Activated CD4-positive, alpha-beta T cell treated with anti-CD3 and anti-CD28 coated beads, Interleukin-2, amount 10 ng/mL, durations not matched to agents 7 days and 5 days (primary cell): ENCODE data around the gene IL17RD. TPM values are rescaled to one million over a fixed set of nuclear protein-coding genes. Genes with fewer than 3 reads are reported as not detected.

ENCODE experiments used
- CTCF ChIA-PET: fragments of 350-600 bp; sonication (Branson Sonifier 250); formaldehyde crosslinking; loops from one replicate; lab custom pipeline; 2021; ENCODE audit warnings: antibody characterized with exemption; lab: Charles Lee
- POLR2A ChIA-PET: fragments of 350-600 bp; sonication (Branson Sonifier 250); formaldehyde crosslinking; loops from one replicate; lab custom pipeline; 2021; ENCODE audit warnings: antibody characterized with exemption; lab: Charles Lee
- DNase-seq: peaks from one replicate; pipeline ENCODE4 v3.0.0-alpha.2; 2020
- H3K27ac Mint-ChIP-seq: one replicate; pipeline ENCODE4 v1.8.0; 2021; ENCODE audit warnings: mild to moderate bottlenecking, moderate library complexity, mixed read lengths
- H3K27me3 Mint-ChIP-seq: one replicate; pipeline ENCODE4 v1.8.0; 2021; ENCODE audit warnings: mixed read lengths
- H3K36me3 Mint-ChIP-seq: one replicate; pipeline ENCODE4 v1.8.0; 2021; ENCODE audit warnings: low read depth, mixed read lengths
- H3K4me1 Mint-ChIP-seq: one replicate; pipeline ENCODE4 v1.8.0; 2021; ENCODE audit warnings: mixed read lengths
- H3K4me3 Mint-ChIP-seq: one replicate; pipeline ENCODE4 v1.8.0; 2021; ENCODE audit warnings: mild to moderate bottlenecking, moderate library complexity, mixed read lengths
- H3K9me3 Mint-ChIP-seq: one replicate; pipeline ENCODE4 v1.8.0; 2021; ENCODE audit warnings: mixed read lengths
- total RNA-seq, 2 experiments: library from RNA; stranded (reverse); gene quantifications; one replicate each; pipeline ENCODE4 v1.2.3, GENCODE V29; 2021

The IL17RD gene
- total RNA-seq, 2 experiments from 2014 or later, result not detected

DNA sequence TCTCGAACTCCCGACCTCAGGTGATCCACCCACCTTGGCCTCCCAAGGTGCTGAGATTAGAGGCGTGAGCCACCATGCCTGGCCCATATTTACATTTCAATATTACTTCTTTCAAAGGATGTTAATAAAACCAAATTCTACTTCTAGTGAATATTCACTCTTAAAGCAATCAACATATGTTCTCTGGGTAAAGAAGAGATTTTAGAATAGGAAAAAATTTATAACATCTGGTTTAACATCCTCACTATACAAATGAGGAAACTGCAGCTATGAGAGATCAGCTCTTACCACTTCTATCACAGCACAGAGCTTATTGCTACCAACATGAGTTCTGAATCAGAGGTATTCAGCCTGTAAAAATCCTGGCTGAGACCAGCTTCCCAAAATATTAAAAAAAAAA lies 48.7 kb downstream of the IL17RD start:
- no peak overlapping the region for H3K4me3 Mint-ChIP-seq
- H3K27ac Mint-ChIP-seq, result no peak overlapping the region
- H3K36me3 Mint-ChIP-seq, result no peaks in the 10 kb centered on the region
- DNase-seq, result no peak
- ChIA-PET CTCF (interaction anchor here (0.5 to 0.7 kb wide), 4 partner anchors 31 to 890 kb away, joined by 3 to 4 read pairs (median 3); no protein-coding TSS in a partner anchor), POLR2A (no interaction called here)
- H3K4me1 Mint-ChIP-seq, result peaks cover 4% of the 10 kb centered on the region
- no peaks in the 10 kb centered on the region for H3K9me3 Mint-ChIP-seq
- peaks cover 8% of the 10 kb centered on the region for H3K27me3 Mint-ChIP-seq

DNA sequence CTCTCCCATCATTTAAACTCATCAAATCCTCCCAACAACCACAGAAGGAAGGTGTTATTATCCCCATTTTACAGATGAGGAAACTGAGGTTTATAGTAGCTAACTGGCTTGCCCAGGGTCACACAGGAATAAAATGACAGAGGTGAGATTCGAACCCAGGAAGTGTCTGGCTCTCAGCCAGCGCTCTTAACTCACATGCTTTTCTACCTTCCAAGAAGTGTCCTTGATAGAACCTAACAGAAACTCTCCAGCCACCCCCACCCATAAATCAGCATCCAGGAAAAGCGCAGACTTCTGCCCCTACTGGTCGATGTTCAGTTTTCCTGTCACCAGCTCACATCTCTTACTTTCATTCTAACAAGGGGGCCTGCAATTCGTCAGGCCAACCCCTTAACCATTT lies 52.9 kb downstream of the IL17RD start:
- Mint-ChIP-seq H3K27ac (no peak overlapping the region), H3K27me3 (peaks cover 6% of the 10 kb centered on the region), H3K9me3 (no peaks in the 10 kb centered on the region), H3K4me1 (peaks cover 4% of the 10 kb centered on the region), H3K36me3 (no peaks in the 10 kb centered on the region), H3K4me3 (no peak overlapping the region)
- ChIA-PET POLR2A (no interaction called here), CTCF (interaction anchor here (1.4 kb wide), 1 partner anchor 8 kb away, joined by 3 read pairs; no protein-coding TSS in a partner anchor)
- no peak for DNase-seq

DNA sequence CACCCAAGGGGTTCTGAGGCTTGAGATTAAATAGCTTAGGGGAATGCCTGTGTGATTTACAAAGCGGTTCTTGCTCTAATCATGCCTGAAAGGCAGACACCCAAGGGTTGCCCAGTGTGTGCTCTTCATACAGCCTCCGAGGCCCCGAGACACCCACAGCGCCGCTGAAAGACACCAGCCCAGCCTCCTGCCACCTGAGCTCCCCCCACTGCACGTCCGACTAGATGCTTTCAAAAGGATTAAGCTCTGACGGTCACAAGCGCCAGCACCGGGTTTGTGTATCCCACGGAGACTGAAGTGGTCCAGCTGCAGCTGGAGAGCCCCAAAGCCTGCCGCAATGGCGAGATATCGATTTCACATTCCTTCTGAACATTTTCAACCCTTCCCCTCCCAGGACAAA lies 54.4 kb downstream of the IL17RD start:
- CTCF ChIA-PET, result interaction anchor here (0.6 to 1.3 kb wide), 3 partner anchors 10 to 113 kb away, joined by 3 to 4 read pairs (median 4); no protein-coding TSS in a partner anchor
- H3K36me3 Mint-ChIP-seq, result no peaks in the 10 kb centered on the region
- POLR2A ChIA-PET, result no interaction called here
- H3K4me1 Mint-ChIP-seq, result peaks cover 4% of the 10 kb centered on the region
- no peak overlapping the region for H3K4me3 Mint-ChIP-seq
- peaks cover 6% of the 10 kb centered on the region for H3K27me3 Mint-ChIP-seq
- H3K27ac Mint-ChIP-seq, result no peak overlapping the region
- H3K9me3 Mint-ChIP-seq, result no peaks in the 10 kb centered on the region
- DNase-seq, result no peak

DNA sequence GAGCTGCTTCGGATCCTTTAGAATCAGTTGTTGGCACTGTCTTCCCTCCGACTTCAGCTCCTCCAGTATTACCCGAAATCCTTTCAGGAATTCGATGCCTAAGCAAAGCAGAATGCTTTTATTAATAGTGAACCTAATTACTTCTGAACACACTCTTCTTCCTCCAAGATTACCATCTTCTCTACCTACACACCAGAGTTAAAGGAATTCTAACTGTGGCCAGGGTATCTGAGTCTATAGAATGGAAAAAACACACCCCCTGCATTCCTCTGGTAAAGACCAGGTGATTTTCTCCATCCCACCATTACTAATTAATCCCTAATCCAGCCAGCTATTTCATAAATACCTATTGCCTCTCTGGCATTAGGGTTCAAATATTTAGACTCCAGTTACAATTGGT lies 54.9 kb downstream of the IL17RD start:
- POLR2A ChIA-PET, result no interaction called here
- Mint-ChIP-seq H3K4me1 (peaks cover 4% of the 10 kb centered on the region), H3K27me3 (peaks cover under 1% of the 10 kb centered on the region), H3K27ac (no peak overlapping the region), H3K9me3 (no peaks in the 10 kb centered on the region), H3K36me3 (no peaks in the 10 kb centered on the region), H3K4me3 (no peak overlapping the region)
- CTCF ChIA-PET, result interaction anchor here (0.9 kb wide), 1 partner anchor 10 kb away, joined by 4 read pairs; no protein-coding TSS in a partner anchor
- no peak for DNase-seq

DNA sequence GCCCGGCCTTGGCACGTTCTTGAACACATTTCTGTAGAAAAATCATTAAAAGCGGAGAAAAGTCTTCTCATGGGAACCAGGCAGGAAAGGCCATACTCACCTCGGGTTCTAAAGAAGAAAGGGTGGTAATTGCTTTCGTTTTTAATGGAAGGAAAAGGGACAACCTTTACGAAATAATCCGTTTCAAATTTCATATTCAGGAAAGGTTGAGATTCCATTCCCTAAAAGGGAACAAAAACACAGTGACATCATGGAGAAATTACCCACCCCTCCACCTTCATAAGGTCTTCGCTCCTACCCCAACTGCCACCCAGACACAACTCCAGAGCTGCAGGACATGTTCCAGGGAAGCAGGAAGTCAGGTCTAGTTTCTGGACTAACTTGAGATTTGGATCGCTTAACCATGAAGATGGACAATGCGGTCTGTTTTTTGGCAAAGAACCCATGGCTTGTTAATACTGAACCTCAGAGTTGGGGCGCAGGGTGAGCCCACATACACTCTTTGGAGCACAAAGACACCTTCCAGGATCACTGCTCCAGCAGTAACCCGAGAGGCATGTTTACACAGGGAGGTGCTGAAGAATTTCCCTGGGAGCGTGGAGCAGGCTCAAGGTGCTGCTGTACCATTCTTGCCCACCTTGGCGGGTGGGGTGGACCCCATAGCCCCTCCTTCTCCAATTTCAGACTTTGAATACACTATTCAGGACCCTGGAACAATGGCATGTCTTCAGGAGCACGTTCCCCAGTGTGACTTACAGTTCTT lies 55.5 kb downstream of the IL17RD start:
- H3K36me3 Mint-ChIP-seq, result no peaks in the 10 kb centered on the region
- H3K9me3 Mint-ChIP-seq, result no peaks in the 10 kb centered on the region
- no peaks in the 10 kb centered on the region for H3K27me3 Mint-ChIP-seq
- H3K27ac Mint-ChIP-seq, result no peak overlapping the region
- ChIA-PET POLR2A (no interaction called here), CTCF (no interaction called here)
- DNase-seq, result no peak
- H3K4me3 Mint-ChIP-seq, result no peak overlapping the region
- peaks cover 4% of the 10 kb centered on the region for H3K4me1 Mint-ChIP-seq

DNA sequence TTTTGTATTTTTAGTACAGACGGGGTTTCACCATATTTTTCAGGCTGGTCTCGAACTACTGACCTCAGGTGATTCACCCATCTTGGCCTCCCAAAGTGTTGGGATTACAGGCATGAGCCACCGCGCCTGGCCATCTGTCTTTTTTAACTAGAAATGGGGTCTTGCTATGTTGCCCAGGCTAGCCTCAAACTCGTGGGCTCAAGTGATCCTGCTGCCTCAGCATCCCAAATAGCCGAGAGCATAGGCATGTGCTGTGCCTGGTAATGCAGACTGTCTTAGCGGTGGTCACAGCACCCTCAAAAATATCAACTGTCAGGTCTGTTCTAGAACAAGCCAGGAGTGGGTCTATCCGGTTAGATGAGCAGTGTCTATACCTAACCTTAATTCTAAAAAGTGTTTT lies 56.5 kb downstream of the IL17RD start:
- H3K36me3 Mint-ChIP-seq, result no peaks in the 10 kb centered on the region

DNA sequence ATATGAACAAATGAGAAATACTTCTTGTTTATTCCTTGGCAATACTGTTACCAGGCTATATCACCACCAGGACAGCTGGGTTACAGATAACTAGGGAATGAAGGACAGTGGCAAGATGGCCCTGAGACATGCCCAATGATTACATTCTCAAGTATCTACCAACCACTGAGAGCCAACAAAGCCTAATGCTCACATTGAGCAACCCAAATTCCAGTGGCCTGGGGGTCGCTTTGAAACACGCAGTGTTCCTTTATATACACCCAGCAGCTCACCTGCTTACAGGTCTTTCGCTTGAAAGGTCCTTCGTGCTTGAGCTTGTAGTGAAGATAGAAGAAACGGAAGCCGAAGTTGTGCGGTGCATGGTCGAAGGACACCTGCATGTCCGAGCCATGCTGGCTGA lies 59.6 kb downstream of the IL17RD start:
- ChIA-PET POLR2A (no interaction called here), CTCF (interaction anchor here (0.9 kb wide), 1 partner anchor 49 kb away, joined by 3 read pairs; no protein-coding TSS in a partner anchor)
- H3K27ac Mint-ChIP-seq, result no peak overlapping the region
- DNase-seq, result no peak
- no peaks in the 10 kb centered on the region for H3K9me3 Mint-ChIP-seq
- peaks cover 2% of the 10 kb centered on the region for H3K27me3 Mint-ChIP-seq
- H3K4me3 Mint-ChIP-seq, result no peak overlapping the region
- no peaks in the 10 kb centered on the region for H3K36me3 Mint-ChIP-seq
- H3K4me1 Mint-ChIP-seq, result no peaks in the 10 kb centered on the region

More for the DNA sequence above, 56.5 kb downstream of the IL17RD start:
- no peaks in the 10 kb centered on the region for H3K27me3 Mint-ChIP-seq
- H3K4me3 Mint-ChIP-seq, result no peak overlapping the region
- H3K4me1 Mint-ChIP-seq, result peaks cover 4% of the 10 kb centered on the region
- CTCF ChIA-PET, result no interaction called here
- no peaks in the 10 kb centered on the region for H3K9me3 Mint-ChIP-seq
- no peak overlapping the region for H3K27ac Mint-ChIP-seq
- DNase-seq, result no peak
- POLR2A ChIA-PET, result interaction anchor here (0.6 kb wide), 1 partner anchor 1163 kb away, joined by 3 read pairs; no protein-coding TSS in a partner anchor

DNA sequence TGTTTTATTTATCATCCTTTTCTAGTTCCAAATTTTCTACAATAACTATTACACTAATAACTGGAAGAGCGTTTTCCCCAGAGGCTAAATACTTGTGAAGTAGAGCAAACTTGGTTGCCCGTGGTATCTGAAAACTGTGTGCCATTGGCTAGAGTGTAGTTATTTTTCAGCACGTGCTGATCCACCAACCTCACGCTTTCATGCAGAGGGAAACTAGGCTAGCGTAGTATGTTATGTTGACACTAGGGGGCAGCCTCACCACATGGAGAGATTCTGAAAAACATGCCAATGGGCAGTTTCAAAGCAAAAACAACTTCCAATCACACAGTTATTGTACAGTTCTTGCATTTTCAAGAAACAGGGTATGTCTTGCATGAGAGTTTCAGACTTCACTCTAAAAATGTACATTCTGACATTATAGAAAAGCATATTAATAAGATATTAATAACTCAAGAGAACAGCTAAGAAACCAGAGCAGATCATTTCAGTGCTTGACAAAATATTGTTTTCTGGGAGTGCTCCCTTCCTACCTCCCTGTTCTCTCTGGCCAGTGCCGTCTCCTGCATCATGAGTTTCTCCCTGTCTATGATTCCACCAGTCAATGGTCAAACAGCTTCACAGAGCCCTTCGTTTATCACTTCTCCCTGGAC lies 65.0 kb downstream of the IL17RD start:
- ChIA-PET CTCF (interaction anchor here (1.2 kb wide), 2 partner anchors 10 to 16 kb away, joined by 3 to 4 read pairs; no protein-coding TSS in a partner anchor), POLR2A (no interaction called here)
- peaks cover 2% of the 10 kb centered on the region for H3K27me3 Mint-ChIP-seq

DNA sequence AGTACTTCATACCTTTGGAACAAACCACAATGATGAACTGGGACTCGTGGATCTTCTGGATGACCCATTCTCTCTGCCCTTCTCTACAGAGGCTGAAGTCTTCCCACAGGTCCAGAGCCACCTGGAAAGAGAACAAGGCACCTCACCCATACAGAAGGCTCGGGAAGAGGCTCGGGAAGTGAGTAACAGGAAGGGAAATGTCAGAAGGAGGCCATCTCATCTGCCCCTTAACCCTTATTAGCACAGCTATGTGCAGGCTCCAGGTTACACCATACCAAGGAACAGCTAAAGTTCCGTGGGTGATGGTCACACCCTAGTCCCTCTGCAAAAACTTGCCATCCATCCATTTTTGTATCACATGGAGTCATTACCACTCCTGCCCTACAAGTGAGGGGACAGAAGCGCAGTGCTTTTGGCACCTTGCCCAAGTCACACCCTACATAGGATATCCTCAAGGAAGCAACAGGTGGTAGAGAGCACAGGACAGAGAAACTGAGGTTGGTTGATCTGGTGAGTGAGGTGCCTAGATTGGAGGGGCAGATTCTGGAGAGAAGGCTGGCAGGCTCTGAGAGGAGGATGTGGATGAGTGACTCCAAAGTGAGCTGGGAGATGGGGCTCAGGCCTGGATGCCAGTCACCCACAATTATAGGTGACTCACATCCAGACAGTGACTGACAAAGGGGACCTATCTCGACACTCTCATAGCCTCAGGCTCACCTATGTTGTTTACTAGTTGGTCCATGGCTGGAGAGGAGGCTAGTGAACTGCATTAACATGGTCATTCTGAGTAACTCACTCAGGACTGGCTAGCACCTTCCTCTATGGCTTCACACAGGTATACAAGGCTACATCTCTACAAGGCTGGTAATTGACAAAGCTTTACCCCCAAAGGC lies 66.5 kb downstream of the IL17RD start:
- CTCF ChIA-PET, result interaction anchor here (1.0 kb wide), 1 partner anchor 46 kb away, joined by 3 read pairs; no protein-coding TSS in a partner anchor
- POLR2A ChIA-PET, result no interaction called here

More for the DNA sequence above, 65.0 kb downstream of the IL17RD start:
- H3K4me3 Mint-ChIP-seq, result no peak overlapping the region
- H3K4me1 Mint-ChIP-seq, result peaks cover 2% of the 10 kb centered on the region
- H3K27ac Mint-ChIP-seq, result no peak overlapping the region
- peak; percentile 75 for DNase-seq
- no peaks in the 10 kb centered on the region for H3K36me3 Mint-ChIP-seq
- H3K9me3 Mint-ChIP-seq, result no peaks in the 10 kb centered on the region

DNA sequence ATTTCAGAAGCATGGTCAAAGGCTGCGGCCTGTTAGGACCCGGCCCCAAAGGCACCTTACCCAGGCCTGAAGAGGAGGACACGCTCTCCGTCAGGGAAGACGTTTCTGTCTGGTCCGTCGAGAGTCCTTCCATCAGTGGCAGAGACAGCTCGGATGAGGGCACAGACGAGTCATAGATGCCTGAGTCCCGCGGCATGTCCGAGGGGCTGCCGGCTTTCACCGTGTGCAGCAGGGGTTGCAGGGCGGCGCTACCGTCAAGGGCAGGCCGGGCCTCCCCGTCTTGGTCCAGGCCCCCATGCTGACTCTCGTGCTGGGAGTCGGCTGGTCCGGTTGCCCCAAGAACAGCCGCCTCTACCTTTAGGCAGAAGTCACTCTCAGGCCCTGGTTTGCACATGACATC lies 67.6 kb downstream of the IL17RD start:
- Mint-ChIP-seq H3K36me3 (no peaks in the 10 kb centered on the region), H3K9me3 (no peaks in the 10 kb centered on the region), H3K27me3 (peaks cover 2% of the 10 kb centered on the region), H3K4me3 (no peak overlapping the region), H3K4me1 (peaks cover 2% of the 10 kb centered on the region), H3K27ac (no peak overlapping the region)
- ChIA-PET POLR2A (no interaction called here), CTCF (interaction anchor here (1.0 kb wide), 1 partner anchor 47 kb away, joined by 3 read pairs; no protein-coding TSS in a partner anchor)
- DNase-seq, result no peak

More for the DNA sequence above, 66.5 kb downstream of the IL17RD start:
- Mint-ChIP-seq H3K36me3 (no peaks in the 10 kb centered on the region), H3K27me3 (peaks cover 2% of the 10 kb centered on the region), H3K9me3 (no peaks in the 10 kb centered on the region), H3K27ac (no peak overlapping the region), H3K4me3 (no peak overlapping the region), H3K4me1 (peaks cover 2% of the 10 kb centered on the region)
- DNase-seq, result no peak

DNA sequence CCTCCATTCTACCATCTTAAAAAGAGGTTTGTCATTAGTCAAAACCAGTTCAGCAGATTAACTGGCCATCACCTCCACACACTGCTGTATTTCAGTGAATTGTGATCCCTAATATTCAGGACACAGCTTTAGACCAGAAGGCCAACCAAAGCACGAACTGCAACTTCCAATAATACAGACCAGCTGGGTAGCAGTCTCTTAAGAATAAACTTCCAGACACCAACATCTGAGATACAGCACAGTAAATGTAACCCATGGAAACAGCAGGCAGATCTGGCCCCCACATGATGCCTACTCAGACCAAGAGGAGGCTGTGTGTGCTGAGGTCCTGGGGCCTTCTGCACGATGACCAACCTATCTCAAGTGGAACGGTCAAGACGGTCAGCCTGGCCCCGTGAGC lies 69.8 kb downstream of the IL17RD start:
- H3K36me3 Mint-ChIP-seq, result no peaks in the 10 kb centered on the region
- H3K27ac Mint-ChIP-seq, result no peak overlapping the region
- CTCF ChIA-PET, result interaction anchor here (1.1 kb wide), 2 partner anchors 9 to 18 kb away, joined by 3 read pairs; no protein-coding TSS in a partner anchor
- H3K4me3 Mint-ChIP-seq, result no peak overlapping the region
- peaks cover 2% of the 10 kb centered on the region for H3K4me1 Mint-ChIP-seq
- POLR2A ChIA-PET, result no interaction called here
- no peak for DNase-seq
- no peaks in the 10 kb centered on the region for H3K9me3 Mint-ChIP-seq
- H3K27me3 Mint-ChIP-seq, result peaks cover 5% of the 10 kb centered on the region

DNA sequence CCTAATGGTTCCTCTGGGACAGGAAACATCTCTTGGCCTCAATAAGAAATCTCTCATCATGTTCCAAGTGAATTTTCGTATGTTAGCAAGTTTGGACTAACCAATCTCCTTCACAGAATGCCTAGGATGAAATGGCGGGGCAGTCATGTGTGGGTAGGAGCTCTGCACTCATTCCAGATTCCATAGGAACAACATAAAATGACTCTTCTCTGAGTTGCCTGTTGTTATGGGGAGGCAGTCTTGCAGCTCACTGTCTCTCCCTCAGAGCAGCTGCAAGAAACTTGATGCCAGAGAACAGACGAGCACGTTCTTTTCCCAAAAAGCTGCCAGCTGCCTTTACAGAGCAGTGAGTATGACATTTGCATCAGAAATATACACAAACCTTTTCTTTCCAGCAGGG lies 70.6 kb downstream of the IL17RD start:
- Mint-ChIP-seq H3K4me1 (no peaks in the 10 kb centered on the region), H3K27ac (no peak overlapping the region), H3K4me3 (no peak overlapping the region), H3K9me3 (no peaks in the 10 kb centered on the region), H3K27me3 (peaks cover 7% of the 10 kb centered on the region), H3K36me3 (no peaks in the 10 kb centered on the region)
- ChIA-PET POLR2A (no interaction called here), CTCF (interaction anchor here (1.1 kb wide), 2 partner anchors 10 to 75 kb away, joined by 3 read pairs; no protein-coding TSS in a partner anchor)
- DNase-seq, result no peak
